Umbilical cord (tissue), 2 donors: ENCODE measurements around the gene FCHO2. TPM values are rescaled to one million over a fixed set of nuclear protein-coding genes. Genes with fewer than 3 reads are reported as not detected.
A peak's percentile ranks its signal among the peaks of the same experiment; 100 is the strongest.

Experiments used
- DNase-seq: peaks from one replicate; pipeline ENCODE4 v3.0.0-alpha.2; 2015; ENCODE audit warnings: low spot score
- total RNA-seq: library from RNA; depleted of rRNA; stranded (reverse); fragments of >200 nt; gene quantifications from one replicate; pipeline ENCODE4 v1.2.3, GENCODE V29; 2014; ENCODE audit warnings: low replicate concordance; ENCODE audit not compliant: insufficient read depth

FCHO2 gene
- total RNA-seq, 1 donor from 2014 or later, result 38.0 TPM

- DNase-seq, result no peak
Observed at GRCh38 chr5:73135021-73135420, 179.2 kb downstream of the FCHO2 start.

DNA sequence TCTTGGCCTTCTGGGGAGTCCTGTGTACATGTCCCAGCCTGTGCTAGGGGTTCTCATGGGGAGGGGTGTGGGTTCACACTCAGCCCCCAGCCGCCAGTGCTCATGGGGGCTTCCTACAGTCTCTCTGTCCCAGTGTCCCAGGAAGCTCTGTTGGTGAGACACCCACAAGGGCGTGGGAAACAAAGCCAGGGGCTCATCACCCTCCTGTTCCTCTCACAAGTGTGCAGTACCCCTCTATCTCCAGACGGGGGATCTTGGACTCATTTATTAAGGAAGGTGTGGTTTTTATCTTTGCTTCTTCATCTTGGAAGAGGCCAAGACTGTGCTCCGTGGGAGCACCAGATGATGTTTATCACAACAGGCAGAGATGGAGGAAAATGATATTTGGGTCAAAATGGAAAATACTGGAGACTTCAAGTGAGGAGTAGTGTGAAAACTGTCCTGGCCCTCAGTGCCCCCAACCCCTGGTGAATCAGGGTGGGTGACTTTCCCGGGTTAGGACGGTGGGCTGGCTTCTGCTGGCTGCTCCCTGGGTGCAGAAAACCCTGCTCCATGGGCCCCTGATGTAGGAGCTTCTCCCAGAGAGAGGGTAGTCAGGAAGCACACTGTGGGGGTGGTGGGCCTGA, 179.7 kb downstream of the FCHO2 start:
- no peak for DNase-seq

GRCh38 chr5:73136055-73136562, 180.3 kb downstream of the FCHO2 start:
- peak; percentile 29 for DNase-seq

DNA sequence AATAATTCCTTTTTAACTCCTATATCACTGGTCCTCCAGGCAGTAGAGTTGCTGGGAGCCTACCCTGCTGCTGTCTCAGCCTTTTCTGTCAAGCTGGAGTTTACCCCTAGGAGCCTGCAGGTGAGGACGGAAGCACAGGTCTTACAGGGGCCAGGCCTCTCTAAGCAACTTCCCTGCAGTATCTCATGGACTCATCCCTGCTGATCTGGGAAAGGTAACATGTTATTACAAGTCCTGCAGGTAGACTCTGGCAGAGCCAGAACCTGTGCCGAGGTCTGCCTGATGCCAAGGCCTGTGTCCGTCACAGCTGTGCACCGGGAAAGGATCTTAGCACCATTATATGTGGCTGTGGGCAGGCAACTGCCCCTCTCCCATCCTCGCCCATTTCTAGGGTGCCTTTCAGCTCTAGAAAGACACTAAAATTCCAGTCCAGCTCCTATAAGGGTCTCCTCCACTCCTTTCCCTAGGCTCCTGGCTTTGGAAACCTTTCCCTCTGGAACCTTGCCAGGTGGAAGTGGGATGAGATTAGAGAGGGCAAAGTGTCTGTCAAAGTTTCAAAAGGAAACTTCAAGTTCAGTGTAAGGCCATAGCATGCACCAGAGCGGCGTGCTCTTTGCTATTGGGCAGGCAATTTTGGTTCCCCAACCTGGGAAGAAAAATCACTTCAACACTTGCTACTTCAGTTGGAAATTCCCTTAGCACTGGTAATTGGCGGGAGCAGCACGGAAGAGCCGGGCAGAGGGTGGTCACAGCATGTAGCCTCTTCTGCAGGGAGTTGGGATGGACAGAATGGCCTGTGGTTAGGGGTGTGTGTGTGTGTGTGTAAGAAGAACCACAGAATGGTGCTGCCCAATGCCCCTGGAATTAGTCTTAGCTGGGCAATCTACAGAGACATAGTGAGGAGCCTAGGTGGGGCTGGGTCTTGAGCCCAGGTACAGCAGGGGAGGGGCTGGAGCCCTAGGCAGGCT, 182.0 kb downstream of the FCHO2 start:
- DNase-seq, result no peak

- DNase-seq, result no peak
Observed at GRCh38 chr5:73139485-73139884, 183.6 kb downstream of the FCHO2 start.

Other genes starting within 250 kb of the FCHO2 start
- 114 TPM for gene TNPO1, start 139.4 kb upstream of the FCHO2 start, total RNA-seq
- gene TMEM171, start 164.5 kb downstream of the FCHO2 start, total RNA-seq, result 1.7 TPM
- gene TMEM174, start 217.2 kb downstream of the FCHO2 start, total RNA-seq, result 4.3 TPM